Activated CD4-positive, alpha-beta T cell treated with anti-CD3 and anti-CD28 coated beads for 36 hours (primary cell): Measurements from ENCODE around the gene DCP2. TPM values are rescaled to one million over a fixed set of nuclear protein-coding genes. Genes with fewer than 3 reads are reported as not detected.

Source experiments
- total RNA-seq, 2 experiments: library from RNA; stranded (reverse); gene quantifications; one replicate each; pipeline ENCODE4 v1.2.3, GENCODE V29; 2021

DCP2 gene
- total RNA-seq, 2 experiments from 2014 or later = 94.0 to 101 TPM

Other genes with a start within 250 kb of the DCP2 start
- gene APC, start 238.9 kb upstream of the DCP2 start, total RNA-seq = 10 to 100 TPM; 20.1 to 22.3 TPM
- gene SRP19, start 115.5 kb upstream of the DCP2 start, total RNA-seq = 10 to 100 TPM; 47.6 to 49.4 TPM
- gene REEP5, start 54.6 kb upstream of the DCP2 start, total RNA-seq = 10 to 100 TPM; 44.3 to 50.4 TPM